ENCODE data around the gene MED29. TPM values are rescaled to one million over a fixed set of nuclear protein-coding genes. Genes with fewer than 3 reads are reported as not detected.
A peak's percentile ranks its signal among the peaks of the same experiment; 100 is the strongest.

The MED29 gene
- total RNA-seq, 3 donors from 2014 or later (not counting 1 experiment from before 2014, with no cell fraction given), result 37.5 to 49.1 (median 45.9) TPM

- intact Hi-C loops (cut with micrococcal nuclease), result no loop called here
- Mint-ChIP-seq H3K36me3 (peaks cover 15% of the 10 kb centered on the region), H3K9me3 (no peaks in the 10 kb centered on the region), H3K4me1 (peaks cover 0 to 7% of the 10 kb centered on the region in 2 donors), H3K4me3 (no peak overlapping the region), H3K27me3 (ENCODE audit: low read depth in 2 of 2) (no peaks in the 10 kb centered on the region), H3K27ac (no peak overlapping the region)
- no peaks in the 10 kb centered on the region for H3K4me1 ChIP-seq (ENCODE audit: control insufficient read depth, insufficient read depth, low read length)
- peaks cover 81% of the 10 kb centered on the region for H3K36me3 ChIP-seq (ENCODE audit: control insufficient read depth, insufficient read depth, low read length)
- no peak overlapping the region for H3K27ac ChIP-seq (ENCODE audit: low read length)
- H3K27me3 ChIP-seq (ENCODE audit: control insufficient read depth, insufficient read depth, low read length), result no peaks in the 10 kb centered on the region
- H3K9me3 ChIP-seq (ENCODE audit: control insufficient read depth, insufficient read depth, low read length), result no peaks in the 10 kb centered on the region
- DNase-seq, result no peak
- no peak for ATAC-seq
- 98% methylated on average over 14 of the region's 14 CpGs for WGBS (ENCODE audit: insufficient coverage)
- TF ChIP-seq CTCF (IDR thresholded peaks at IDR 0.05), result no peak
- H3K4me3 ChIP-seq (ENCODE audit: low read length), result no peak overlapping the region
Measured at GRCh38 chr19:39379865-39380396, 11.2 kb upstream of the MED29 start.

GRCh38 chr19:39380521-39381502 is 10.4 kb upstream of the MED29 start:
- DNase-seq, result no peak
- peaks cover 0 to 11% of the 10 kb centered on the region in 2 donors for H3K4me1 Mint-ChIP-seq
- Histone ChIP-seq H3K4me3 (ENCODE audit: low read length) (no peak overlapping the region), H3K4me1 (ENCODE audit: control insufficient read depth, insufficient read depth, low read length) (no peaks in the 10 kb centered on the region), H3K27me3 (ENCODE audit: control insufficient read depth, insufficient read depth, low read length) (no peaks in the 10 kb centered on the region), H3K27ac (ENCODE audit: low read length) (no peak overlapping the region), H3K36me3 (ENCODE audit: control insufficient read depth, insufficient read depth, low read length) (peaks cover 82% of the 10 kb centered on the region), H3K9me3 (ENCODE audit: control insufficient read depth, insufficient read depth, low read length) (no peaks in the 10 kb centered on the region)
- TF ChIP-seq CTCF (IDR thresholded peaks at IDR 0.05), result no peak
- H3K4me3 Mint-ChIP-seq, result no peak overlapping the region
- H3K36me3 Mint-ChIP-seq, result peaks cover 15% of the 10 kb centered on the region
- H3K27me3 Mint-ChIP-seq (ENCODE audit: low read depth in 2 of 2), result no peaks in the 10 kb centered on the region
- no peak for ATAC-seq
- intact Hi-C loops (cut with micrococcal nuclease), result no loop called here
- no peaks in the 10 kb centered on the region for H3K9me3 Mint-ChIP-seq
- peak overlapping the region; percentile 26 to 29 for H3K27ac Mint-ChIP-seq
- 98% methylated on average over 17 of the region's 17 CpGs for WGBS (ENCODE audit: insufficient coverage)

DNA sequence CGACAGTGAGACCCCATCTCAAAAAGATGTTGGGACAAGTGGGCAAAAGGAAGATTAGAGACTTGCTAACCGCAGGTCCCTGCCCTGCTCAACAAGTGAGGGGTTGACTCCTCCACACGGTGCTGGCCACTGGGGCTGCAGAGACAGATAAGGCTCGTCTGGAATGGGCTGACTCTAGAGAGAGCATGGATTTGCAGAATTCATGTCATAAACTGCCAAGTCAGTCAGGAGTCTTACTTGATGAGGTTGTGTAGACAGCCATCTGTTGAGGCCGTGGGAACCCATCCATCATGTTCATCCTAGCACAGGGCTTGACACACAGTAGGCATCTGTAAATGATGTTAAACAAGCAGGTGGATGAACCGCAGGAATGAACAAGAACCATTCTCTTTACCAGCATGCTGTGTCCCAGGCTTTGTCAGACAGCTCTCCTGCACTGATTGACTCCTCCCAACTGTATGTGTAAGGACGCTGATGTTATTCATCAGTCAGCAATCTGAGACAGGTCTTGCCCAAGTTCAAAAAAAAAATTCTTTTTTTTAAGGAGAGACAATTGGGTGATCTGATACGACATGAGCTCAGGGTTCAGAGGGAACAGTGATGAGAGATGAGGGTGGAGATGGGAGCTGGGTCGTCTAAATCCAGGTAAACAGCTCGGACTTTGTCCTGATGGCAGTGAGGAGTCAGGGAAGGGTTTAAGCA is 9.1 kb upstream of the MED29 start:
- Mint-ChIP-seq H3K36me3 (peaks cover 15% of the 10 kb centered on the region), H3K4me3 (no peak overlapping the region), H3K27me3 (ENCODE audit: low read depth in 2 of 2) (no peaks in the 10 kb centered on the region), H3K4me1 (peaks cover 0 to 18% of the 10 kb centered on the region in 2 donors), H3K9me3 (no peaks in the 10 kb centered on the region), H3K27ac (peak overlapping the region in 1 of 2 donors; percentile 26)
- no peak overlapping the region for H3K4me3 ChIP-seq (ENCODE audit: low read length)
- DNase-seq, result no peak
- H3K27ac ChIP-seq (ENCODE audit: low read length), result no peak overlapping the region
- 94% methylated on average over 10 of the region's 10 CpGs for WGBS (ENCODE audit: insufficient coverage)
- H3K27me3 ChIP-seq (ENCODE audit: control insufficient read depth, insufficient read depth, low read length), result no peaks in the 10 kb centered on the region
- peaks cover 82% of the 10 kb centered on the region for H3K36me3 ChIP-seq (ENCODE audit: control insufficient read depth, insufficient read depth, low read length)
- TF ChIP-seq CTCF (IDR thresholded peaks at IDR 0.05), result no peak
- intact Hi-C loops (cut with micrococcal nuclease), result no loop called here
- no peak for ATAC-seq
- H3K4me1 ChIP-seq (ENCODE audit: control insufficient read depth, insufficient read depth, low read length), result no peaks in the 10 kb centered on the region
- no peaks in the 10 kb centered on the region for H3K9me3 ChIP-seq (ENCODE audit: control insufficient read depth, insufficient read depth, low read length)
